Esophagus muscularis mucosa (tissue), 3 donors: ENCODE data around the gene AFG1L.

Source experiments
- CTCF ChIP-seq, 3 experiments: fragments of 200-600 bp in 2 of 3; fragments of 450-650 bp in 1 of 3; sonication (generic) in 2 of 3; IDR thresholded peaks; one replicate each; pipeline ENCODE4 v1.5.1; 2017 to 2019; ENCODE audit warnings: antibody characterized with exemption in 3 of 3, mild to moderate bottlenecking in 2 of 3, moderate library complexity in 1 of 3
- POLR2A ChIP-seq: fragments of 450-650 bp; IDR thresholded peaks from one replicate; pipeline ENCODE4 v1.6.1; 2017; ENCODE audit warnings: antibody characterized with exemption, moderate library complexity, mild to moderate bottlenecking, low read depth

DNA sequence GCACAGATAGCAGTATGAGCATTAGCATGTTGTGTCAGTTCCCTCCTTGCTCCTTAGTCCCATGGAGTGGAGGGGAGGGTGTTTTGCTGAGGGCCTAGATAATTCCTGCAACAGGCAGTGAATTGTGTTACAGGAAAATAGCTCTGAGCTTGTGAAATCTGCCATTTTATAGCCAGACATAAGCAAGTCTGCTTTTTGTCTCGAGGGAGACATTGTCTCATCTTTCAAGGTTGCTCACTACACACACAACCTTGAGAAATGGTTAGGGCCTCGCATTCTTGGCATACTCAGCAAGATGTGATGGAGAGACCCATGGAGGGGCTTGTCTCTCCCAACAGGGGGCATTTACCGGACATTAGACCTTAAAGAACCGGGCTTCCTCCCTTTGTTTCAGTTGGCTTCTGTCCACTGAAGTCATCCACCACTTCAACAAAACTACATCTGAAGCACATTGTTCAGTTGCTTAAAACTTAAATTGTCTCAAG, 157.9 kb downstream of the AFG1L start:
- TF ChIP-seq CTCF (IDR thresholded peaks at IDR 0.05) (no peak), POLR2A (no peak)
